ENCODE data around the gene RPL18A.

Gene RPL18A

GRCh38 chr19:17902701-17903100, 43.0 kb downstream of the RPL18A start:
- DNase-seq = no peak

- DNase-seq = no peak
Measured at GRCh38 chr19:17908244-17908643, 48.5 kb downstream of the RPL18A start.

- DNase-seq = no peak
Measured at GRCh38 chr19:17909003-17909732, 49.5 kb downstream of the RPL18A start.

- no peak for DNase-seq
Measured at GRCh38 chr19:17910791-17911360, 51.2 kb downstream of the RPL18A start.

All from right kidney (tissue), 1 donor.